HG03108 (cell line): ENCODE measurements around the gene MRPS26.
"Not testable (repeated sequence)": the region's sequence is repeated elsewhere in the genome, so short reads cannot be mapped to it uniquely, and the experiment has no call there.

Experiments
- ATAC-seq: cut with Tn5 transposase; IDR thresholded peaks from one replicate; pipeline ENCODE4 v1.9.1; 2021; ENCODE audit warnings: moderate library complexity; ENCODE audit not compliant: unreplicated experiment

MRPS26 gene

DNA sequence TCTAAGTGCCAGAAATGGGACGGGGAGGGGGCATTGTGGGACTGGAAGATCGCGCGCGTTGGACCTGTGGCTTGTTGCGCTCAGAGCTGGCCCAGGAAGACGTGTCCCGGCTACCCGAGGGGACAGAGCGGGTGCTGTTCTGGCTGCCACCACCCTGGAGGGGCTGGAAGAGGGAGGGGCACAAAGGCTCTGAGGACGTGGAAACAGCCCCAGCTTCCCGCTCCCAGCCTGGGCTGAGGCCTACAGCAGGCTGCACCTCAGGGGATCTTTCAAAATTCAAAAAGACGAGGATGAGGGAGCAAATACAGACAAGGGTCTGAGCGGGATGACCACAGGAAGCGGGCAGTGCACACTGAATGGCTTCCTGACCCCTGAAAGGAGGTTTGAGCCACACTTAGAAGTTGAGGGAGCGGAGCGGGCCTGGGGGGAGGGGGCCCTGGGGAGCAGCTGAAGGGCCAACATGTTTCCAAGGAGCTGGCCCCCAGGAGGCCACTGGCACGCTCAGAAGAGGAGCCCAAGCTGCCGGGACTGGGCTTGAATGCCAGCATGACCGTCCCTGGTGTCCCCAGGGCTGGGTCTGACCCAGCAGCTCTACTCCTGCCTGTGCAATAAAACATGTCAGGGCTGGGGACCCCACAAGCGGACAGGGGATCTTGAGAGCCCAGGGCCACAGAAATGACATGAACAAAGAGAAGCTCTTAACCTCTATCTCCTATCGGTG lies 26.8 kb downstream of the MRPS26 start:
- no peak for ATAC-seq

DNA sequence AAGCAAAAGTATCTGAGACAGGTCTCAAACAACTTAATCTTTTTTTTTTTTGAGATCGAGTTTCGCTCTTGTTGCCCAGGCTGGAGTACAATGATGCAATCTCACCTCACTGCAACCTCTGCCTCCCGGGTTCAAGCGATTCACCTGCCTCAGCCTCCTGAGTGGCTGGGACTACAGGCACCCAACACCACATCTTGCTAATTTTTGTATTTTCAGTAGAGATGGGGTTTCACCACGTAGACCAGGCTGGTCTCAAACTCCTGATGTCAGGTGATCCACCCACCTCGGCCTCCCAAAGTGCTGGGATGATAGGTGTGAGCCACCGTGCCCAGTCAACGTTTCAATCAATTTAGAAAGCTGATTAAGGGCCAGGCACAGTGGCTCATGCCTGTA lies 27.4 kb downstream of the MRPS26 start:
- ATAC-seq, result not testable (repeated sequence)

- ATAC-seq, result no peak
These were observed 29.0 kb downstream of the MRPS26 start for GRCh38 chr20:3074812-3075211.

DNA sequence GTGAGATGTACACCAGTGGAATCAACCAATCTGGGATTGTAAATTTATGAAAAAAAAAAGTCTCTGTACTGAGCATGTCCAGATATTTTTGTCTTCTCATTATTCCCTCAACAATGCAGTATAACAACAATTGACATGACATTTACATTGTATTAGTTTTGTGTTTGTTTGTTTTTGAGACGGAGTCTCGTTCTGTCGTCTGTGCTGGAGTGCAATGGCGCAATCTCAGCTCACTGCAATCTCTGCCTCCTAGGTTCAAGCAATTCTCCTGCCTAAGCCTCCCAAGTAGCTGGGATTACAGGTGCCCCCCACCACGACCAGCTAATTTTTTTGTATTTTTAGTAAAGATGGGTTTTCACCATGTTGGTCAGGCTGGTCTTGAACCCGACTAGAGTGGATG lies 29.5 kb downstream of the MRPS26 start:
- ATAC-seq, result not testable (repeated sequence)

DNA sequence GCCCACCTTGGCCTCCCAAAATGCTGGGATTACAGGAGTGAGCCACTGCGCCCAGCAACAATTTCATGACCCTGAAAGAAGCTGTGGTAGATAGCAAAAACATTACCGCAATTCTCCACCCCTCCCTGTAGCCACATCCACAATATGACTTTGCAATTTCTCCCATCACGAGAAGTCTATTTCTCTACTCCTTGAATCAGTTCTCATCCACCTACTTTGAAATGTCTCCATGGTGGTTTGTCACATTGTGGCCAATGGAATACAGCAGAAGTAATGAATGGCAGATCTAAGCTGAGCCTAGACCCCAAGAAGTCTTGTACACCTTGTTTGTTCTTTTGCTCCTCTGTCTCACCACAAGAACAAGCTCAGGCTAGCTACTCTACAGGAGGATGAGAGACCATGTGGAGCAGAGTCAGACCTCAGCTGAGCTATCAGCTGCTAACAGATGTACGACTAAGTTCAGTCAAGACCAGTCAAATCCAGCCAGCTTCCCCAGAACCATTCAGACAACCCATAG lies 31.8 kb downstream of the MRPS26 start:
- ATAC-seq, result no peak

DNA sequence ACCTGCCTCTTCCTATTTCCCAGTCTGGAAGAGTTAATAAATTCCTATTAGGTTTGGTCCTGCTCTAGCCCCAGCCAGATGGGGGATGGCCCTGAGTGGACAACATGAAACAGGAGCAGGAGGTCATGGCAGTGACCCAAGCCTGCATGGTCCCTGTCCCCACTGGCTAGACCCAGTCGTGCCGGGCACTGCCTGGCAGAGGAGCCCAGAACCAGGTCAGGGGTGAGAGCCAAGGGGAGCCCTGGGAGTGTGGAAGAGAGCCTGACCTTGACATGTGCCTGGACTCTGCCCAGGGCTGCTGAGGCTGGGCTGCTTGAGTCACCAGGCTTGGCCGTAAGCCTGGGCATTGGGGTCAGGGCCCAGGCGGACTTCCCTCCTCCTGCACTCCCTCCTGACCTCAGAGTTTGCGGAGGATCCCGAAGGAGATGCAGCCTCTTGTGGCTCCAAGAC lies 35.1 kb downstream of the MRPS26 start:
- no peak for ATAC-seq

GRCh38 chr20:3081641-3082040 lies 35.8 kb downstream of the MRPS26 start:
- no peak for ATAC-seq

DNA sequence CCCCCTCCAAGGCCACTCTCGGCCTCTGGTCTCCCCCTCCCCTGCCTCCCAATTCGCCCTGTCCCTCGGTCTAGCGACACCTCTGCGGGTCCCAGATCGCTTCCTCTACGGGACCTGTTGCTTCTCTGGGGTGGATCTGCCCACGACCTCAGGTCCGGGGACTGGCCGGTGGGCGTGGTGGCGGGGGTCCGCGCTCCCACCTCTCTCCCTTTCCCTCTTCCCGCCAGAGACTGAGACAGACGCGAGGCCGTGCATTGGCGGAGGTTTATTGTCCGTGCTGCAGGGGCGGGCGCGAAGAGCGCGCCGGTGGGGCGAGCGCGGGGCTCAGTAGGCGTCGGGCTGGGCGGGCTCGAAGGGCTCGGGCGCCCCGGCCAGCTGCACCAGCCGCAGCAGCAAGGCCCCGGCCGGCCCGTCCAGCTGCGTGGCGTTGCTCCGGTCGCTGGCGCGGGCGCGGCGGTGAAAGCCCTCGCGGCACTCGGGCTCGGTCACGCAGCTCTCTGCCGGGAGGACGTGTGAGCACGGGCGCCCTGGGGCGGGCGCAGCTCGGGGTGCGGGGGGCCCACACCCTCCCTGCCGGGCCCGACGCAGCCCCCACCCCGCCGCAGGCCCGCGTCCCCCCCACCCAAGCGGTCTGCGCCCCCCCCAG lies 36.6 kb downstream of the MRPS26 start:
- no peak for ATAC-seq

DNA sequence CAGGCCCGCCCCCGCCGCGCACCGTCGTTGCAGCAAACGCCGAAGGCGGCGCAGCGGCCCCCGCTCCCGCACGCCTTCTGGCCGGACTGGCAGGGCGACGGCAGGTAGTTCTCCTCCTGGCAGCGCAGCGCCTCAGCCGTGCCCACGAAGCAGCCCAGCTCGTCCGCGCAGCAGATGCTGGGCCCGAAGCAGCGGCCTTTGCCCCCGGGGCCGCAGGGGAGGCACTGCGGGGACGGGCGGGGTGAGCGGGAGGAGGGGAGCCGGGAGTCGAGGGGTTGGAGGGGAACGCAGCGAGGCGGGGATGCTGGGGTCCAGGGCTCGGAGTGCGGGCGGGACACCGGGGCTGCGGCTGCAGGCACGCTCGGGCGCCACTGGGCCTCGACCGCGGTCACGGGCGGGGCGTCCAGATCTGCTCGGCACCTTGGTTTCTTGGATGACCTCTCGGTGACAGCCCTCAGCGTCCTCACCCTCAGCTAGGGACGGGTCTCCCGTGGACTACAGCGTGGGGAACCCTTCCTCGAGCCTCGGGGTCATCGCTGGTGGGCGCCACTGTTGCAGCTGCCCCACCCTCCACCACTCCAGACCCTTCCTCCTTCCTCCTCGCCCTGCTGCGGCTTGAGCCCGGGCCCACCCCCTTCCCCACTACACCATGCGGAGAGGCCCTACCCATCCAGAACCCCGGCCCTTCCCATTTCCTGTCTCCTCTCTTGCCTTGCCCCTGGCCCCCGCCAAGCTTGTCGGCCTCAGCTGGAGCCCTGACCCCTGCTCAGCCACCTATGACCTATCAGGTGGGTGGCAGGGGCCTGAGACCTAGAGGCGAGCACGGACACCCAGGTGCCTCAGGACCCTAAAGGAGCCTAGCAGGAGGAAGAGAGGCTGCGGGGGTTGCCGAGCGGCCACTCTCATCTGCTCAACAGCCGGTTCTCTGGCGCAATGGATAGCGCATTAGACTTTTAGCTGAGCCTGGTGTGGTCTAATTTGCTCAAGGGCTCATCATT lies 37.4 kb downstream of the MRPS26 start:
- ATAC-seq, result no peak

- ATAC-seq, result no peak
These were observed 38.6 kb downstream of the MRPS26 start, which contains the start of gene AVP for GRCh38 chr20:3084283-3084985. Gene AVP (minus strand): TSS chr20:3084724. CDS start chr20:3084674, 50 bp downstream.

DNA sequence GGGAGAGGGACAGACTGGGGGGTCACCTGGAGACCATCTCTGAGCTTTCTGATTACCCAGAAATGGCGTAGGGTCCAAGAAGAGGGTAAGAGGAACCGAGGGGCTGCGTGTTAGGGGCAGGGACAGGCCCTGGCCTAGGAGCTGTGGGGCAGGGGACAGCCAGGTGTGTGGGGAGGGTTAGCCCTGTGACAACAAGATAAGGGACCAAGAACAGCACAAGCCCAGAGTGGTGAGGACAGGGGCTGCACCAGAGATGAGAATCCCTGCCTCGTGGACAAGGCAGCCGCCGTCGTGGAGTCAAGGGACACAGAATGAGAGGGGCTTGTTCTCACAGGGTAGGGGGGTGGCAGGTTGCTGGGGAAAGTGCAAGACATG lies 39.1 kb downstream of the MRPS26 start:
- no peak for ATAC-seq

DNA sequence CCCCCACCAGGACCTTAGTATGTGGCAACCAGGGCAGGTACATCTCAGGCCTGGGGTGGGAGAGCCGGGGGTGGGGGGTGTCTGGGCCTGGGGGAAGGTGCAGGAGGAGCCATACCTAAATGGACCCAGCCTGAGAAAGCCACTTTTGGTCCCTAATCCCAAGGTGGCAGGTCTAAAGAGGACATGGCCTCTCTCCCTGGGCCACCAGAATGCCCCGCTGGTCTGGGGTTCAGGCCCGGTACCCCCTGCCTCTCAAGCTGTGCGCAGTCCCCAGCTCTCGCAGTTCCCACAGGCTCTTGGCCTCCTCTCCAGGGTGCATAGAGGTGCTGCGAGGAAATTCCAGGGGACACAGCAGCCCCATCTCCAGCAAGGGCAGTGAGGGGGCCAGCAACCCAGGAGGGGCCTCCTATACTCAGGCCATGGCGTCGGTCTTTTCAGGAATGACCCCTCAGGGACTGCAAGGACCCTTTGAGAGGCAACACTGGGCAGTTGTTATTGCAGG lies 39.8 kb downstream of the MRPS26 start:
- no peak for ATAC-seq

DNA sequence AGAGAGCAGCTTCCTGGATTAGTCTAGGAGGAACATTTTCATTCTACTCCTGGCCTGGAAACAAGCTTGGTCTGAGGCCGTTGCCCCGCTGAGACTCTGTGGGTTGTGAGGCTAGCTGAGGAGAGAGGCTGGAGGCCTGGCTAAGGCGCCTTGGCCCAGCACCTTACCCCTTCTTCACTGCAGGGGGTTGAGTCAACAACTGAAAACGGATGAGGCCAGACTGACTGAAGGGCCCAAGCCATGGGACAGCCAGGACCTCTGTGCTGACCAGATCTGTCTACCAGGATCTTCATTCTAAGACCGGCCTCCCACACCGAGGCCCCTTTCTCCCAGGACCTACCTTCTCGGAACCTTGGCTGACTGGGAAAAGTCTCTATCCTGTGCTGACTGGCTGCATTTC lies 42.2 kb downstream of the MRPS26 start:
- no peak for ATAC-seq

DNA sequence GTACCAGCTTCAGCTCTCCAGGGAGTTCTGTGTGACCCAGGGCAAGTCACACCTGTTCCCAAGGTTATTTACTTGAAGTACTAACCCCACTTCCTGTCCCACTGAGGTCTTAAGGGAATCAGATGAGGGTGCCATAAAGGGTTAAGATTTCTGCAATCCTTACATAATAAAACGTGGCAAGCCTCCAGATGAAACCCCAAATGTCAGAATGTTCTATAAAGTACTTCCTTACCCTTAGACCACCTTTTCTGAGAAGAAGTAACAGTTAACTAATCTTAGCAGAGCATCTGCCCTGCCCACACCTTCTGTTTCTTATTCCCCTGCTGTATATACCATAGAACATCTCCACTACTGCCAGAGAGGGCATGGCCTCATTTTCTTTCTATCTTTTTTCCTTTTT lies 44.7 kb downstream of the MRPS26 start:
- no peak for ATAC-seq

DNA sequence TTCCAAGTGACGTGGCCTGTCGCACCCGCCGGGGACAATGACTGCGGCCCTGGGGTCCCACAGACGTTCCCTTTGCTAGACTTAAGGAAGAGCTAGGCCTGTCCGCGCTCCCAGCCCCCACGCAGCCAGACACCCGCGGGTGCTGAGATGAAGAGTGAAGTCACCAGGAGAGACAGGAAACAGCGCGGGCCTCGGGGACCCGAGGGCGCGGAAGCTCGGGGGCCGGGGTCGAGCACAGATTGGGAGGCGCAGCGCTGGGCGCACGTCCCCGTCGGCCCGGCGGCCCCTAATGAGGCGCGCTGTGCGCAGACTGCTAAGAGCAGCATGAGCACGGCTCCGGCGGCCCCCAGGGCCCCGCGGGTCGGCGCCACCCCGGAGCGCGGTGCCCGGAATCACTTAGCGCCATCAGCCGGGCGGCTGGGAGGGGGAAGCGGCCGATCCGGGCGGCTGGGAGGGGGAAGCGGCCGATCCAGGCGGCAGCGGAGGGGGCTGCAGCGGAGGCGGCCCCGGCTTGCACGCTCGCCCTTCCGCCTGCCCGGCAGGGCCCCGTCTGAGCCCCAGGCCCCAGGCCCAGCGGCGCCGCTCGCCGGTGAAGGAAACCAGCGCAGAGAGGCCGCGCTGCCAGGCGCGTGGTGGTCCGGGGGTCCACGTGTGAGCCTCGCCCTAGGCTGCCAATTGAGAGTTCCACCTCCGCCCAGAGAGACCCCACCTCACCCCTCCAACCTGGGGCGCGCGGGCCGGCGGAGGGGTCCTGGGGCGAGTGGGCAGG lies 46.9 kb downstream of the MRPS26 start:
- no peak for ATAC-seq

GRCh38 chr20:3093861-3094361 lies 48.1 kb downstream of the MRPS26 start:
- no peak for ATAC-seq

DNA sequence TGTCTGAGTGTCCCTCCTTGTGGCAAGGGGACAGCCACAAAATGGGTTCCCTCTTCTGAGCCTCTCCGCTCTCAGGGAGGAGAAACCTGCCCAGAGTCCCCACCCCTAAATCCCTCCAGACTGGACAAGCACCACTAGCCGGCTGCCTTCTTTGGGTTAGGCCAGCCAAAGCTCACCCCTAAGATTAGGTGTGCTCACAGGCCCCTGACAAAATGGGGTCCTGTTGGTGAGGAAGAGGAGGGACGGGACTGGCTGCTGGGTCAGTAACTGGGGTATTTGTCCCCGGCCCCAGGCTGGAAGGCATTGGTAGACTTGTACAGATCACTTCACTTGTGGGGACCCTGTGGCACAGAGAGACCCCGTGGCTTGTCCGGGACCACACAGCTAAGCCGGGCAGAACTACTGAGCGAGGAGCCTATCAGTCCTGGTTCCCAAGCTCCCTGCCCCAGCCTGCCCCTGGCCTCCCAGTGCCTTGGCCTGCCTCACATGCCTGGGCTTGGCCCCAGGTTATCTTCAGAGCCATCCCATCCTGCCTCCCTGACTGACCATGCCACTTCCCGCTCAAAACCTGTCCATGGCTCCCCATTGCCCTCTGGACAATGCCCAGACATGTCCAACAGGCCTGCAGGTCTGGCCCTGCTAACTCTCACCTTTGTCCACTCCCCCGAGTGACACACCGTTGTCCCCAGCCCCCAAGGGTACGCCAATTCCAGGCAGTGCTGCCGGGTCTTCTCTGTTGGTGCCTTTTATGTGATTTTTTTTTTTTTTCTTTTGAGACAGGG lies 49.2 kb downstream of the MRPS26 start:
- no peak for ATAC-seq
